ENCODE results near the gene ALX4. TPM values are rescaled to one million over a fixed set of nuclear protein-coding genes. Genes with fewer than 3 reads are reported as not detected.

The ALX4 gene
- total RNA-seq, 4 donors from 2014 or later, result 0.09 to 0.32 (median 0.13) TPM; not detected in 1

DNA sequence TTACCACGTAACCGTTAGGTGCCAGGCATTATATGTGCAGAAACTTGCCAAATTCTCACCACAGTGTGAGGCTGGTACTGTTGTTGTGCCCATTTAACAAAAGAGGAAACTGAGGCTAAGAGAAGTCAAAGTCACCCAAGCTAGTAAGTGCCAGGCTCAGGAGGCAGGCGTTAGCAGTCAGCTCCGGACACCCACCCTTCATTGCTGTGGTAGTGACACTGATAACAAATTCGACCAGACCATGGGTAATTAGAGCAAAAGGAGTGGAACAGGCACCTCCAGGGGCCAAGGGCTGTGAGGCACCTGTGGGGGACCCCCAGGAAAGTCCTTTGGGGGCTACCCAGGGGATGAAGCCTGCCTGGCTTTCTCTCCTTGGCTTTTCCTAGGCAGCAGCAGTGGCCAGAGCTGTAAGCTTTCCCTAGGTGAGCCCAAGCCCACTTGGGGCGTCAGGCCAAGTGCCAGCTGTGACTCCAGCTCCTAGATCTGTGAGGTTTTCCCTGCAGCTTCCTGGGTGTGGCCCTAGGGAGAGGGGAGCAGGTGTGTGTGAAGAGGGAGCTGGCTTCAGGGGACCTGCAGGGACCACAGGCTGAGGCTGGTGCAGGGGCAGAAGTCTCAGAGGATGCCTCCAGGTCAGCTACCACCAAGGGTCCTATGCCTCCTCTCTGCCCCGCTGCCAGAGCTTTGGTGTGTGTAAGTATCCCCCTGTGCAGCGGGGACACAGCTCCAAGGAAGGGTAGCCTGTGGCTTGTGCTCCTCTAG, 19.7 kb upstream of the ALX4 start:
- no peak for ATAC-seq (ENCODE audit: low FRiP score)
- DNase-seq (ENCODE audit: low spot score), result no peak

GRCh38 chr11:44328138-44328660, 18.3 kb upstream of the ALX4 start:
- ATAC-seq (ENCODE audit: low FRiP score) (no peak), DNase-seq (ENCODE audit: low spot score) (no peak)
- TF ChIP-seq, protein P1, sequence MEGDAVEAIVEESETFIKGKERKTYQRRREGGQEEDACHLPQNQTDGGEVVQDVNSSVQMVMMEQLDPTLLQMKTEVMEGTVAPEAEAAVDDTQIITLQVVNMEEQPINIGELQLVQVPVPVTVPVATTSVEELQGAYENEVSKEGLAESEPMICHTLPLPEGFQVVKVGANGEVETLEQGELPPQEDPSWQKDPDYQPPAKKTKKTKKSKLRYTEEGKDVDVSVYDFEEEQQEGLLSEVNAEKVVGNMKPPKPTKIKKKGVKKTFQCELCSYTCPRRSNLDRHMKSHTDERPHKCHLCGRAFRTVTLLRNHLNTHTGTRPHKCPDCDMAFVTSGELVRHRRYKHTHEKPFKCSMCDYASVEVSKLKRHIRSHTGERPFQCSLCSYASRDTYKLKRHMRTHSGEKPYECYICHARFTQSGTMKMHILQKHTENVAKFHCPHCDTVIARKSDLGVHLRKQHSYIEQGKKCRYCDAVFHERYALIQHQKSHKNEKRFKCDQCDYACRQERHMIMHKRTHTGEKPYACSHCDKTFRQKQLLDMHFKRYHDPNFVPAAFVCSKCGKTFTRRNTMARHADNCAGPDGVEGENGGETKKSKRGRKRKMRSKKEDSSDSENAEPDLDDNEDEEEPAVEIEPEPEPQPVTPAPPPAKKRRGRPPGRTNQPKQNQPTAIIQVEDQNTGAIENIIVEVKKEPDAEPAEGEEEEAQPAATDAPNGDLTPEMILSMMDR (IDR thresholded peaks at IDR 0.05), result no peak

More for the DNA sequence above, 19.7 kb upstream of the ALX4 start:
- TF ChIP-seq, protein P1 (IDR thresholded peaks at IDR 0.05), result no peak

DNA sequence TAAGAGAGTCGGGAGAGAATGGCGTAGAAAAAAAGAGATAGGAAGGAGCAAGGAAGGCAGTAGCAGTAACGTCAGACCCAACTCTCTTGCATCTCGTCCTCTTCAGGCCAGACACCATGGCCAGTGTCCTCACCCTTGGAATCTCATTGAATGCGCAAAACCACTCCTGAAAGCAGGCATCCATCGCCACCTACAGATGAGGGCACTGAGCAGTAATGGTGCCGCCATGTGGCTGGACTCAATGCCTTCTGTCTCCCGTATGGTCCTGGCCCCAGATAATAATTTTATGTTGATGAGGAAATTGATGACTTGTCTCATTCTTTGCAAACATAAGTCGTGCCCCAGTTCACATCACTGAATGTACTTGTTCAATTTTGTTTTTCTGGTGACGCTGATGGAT, 17.8 kb upstream of the ALX4 start:
- TF ChIP-seq, protein P1 (IDR thresholded peaks at IDR 0.05), result no peak
- ATAC-seq (ENCODE audit: low FRiP score), result no peak
- no peak for DNase-seq (ENCODE audit: low spot score)

DNA sequence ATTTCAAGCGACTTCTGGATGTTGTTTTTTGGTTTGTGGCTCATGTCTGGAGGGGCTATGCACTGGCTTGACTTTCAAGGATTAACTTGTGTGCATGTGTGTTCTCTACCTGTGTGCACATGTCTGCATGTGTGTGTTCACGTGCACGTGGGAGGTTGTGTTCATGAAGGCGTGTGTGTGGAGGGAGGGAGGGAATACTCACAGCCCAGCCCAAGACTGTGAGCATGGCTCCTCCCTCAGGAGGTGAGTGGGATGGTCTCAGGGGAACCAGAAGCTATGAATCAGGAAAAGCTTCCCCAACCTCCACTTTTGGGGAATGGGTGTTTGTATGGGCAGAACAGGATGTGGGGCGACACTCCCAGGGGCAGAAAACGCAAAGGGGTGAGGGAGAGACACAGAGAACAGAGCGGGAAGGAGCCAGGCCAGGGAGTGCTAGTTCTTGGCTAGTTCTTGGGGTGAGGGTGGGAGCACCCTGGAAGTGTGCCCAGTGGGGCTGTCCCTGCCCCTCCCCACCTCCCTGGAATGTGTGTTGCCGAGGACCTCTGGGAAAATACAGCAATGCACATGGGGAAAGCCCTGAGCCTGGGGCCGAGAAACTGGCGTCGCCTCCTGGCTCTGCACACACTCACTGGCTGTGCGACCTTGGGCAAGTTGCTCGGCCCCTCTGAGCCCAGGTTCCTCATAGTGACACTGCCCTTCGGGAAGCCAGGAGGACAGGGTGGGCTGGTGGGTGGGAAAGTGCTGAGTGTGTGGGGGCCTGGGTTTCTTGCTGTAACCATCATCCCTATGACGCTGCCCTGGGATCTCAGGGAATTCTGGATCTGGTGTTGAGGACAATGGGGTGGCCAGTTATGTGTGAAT, 16.9 kb upstream of the ALX4 start:
- TF ChIP-seq, protein P1 (IDR thresholded peaks at IDR 0.05), result no peak
- no peak for ATAC-seq (ENCODE audit: low FRiP score)
- no peak for DNase-seq (ENCODE audit: low spot score)

- DNase-seq (ENCODE audit: low spot score), result no peak
- TF ChIP-seq, protein P1 (IDR thresholded peaks at IDR 0.05), result no peak
- ATAC-seq (ENCODE audit: low FRiP score), result no peak
Measured at GRCh38 chr11:44325698-44326097, 15.8 kb upstream of the ALX4 start.

GRCh38 chr11:44324749-44325525, 15.0 kb upstream of the ALX4 start:
- DNase-seq (ENCODE audit: low spot score) (no peak), ATAC-seq (ENCODE audit: low FRiP score) (no peak)
- TF ChIP-seq, protein P1 (IDR thresholded peaks at IDR 0.05), result no peak
